OCI-LY1 (cell line): ENCODE results near the gene SLC51B.
"Not testable (repeated sequence)": the region's sequence is repeated elsewhere in the genome, so short reads cannot be mapped to it uniquely, and the experiment has no call there.

Experiments used
- H2AFZ ChIP-seq: fragments of 200-600 bp; sonication (generic), shearing (Covaris generic); 2 replicates; pipeline ENCODE4 v1.6.0; 2014; ENCODE audit warnings: antibody characterized with exemption, mild to moderate bottlenecking, low read length
- H3F3A ChIP-seq: fragments of 200-600 bp; sonication (generic), shearing (Covaris generic); 2 replicates; pipeline ENCODE4 v1.6.0; 2014; ENCODE audit warnings: mild to moderate bottlenecking, antibody characterized with exemption, low read length, moderate library complexity; ENCODE audit not compliant: insufficient read depth
- H3K27ac ChIP-seq: fragments of 200-600 bp; sonication (generic); 2 replicates; pipeline ENCODE4 v1.5.1; 2014; ENCODE audit warnings: low read length, mixed run types, mild to moderate bottlenecking, low read depth; ENCODE audit not compliant: poor library complexity, severe bottlenecking
- H3K27me3 ChIP-seq: fragments of 200-600 bp; sonication (generic); 2 replicates; pipeline ENCODE4 v1.6.0; 2014; ENCODE audit warnings: antibody characterized with exemption, mild to moderate bottlenecking, low read length, moderate library complexity; ENCODE audit not compliant: insufficient read depth
- H3K36me3 ChIP-seq: fragments of 200-600 bp; sonication (generic); 2 replicates; pipeline ENCODE4 v1.6.1; 2014; ENCODE audit warnings: mild to moderate bottlenecking, antibody characterized with exemption, low read length, moderate library complexity, mixed read lengths; ENCODE audit not compliant: insufficient read depth
- H3K4me1 ChIP-seq: fragments of 200-600 bp; sonication (generic); 2 replicates; pipeline ENCODE4 v1.5.1; 2014; ENCODE audit warnings: mild to moderate bottlenecking, low read length, moderate library complexity; ENCODE audit not compliant: insufficient read depth, severe bottlenecking
- H3K4me2 ChIP-seq: fragments of 200-600 bp; sonication (generic), shearing (Covaris generic); 2 replicates; pipeline ENCODE4 v1.6.1; 2014; ENCODE audit warnings: low read length
- H3K4me3 ChIP-seq: fragments of 200-600 bp; sonication (generic); 2 replicates; pipeline ENCODE4 v1.5.1; 2014; ENCODE audit warnings: low read length, low read depth, mild to moderate bottlenecking, mixed read lengths; ENCODE audit not compliant: poor library complexity, severe bottlenecking
- H3K79me2 ChIP-seq: fragments of 200-600 bp; shearing (Covaris generic); 2 replicates; pipeline ENCODE4 v1.6.1; 2016; ENCODE audit warnings: mixed run types, low read length, mixed read lengths; ENCODE audit not compliant: insufficient read depth
- H3K9ac ChIP-seq: fragments of 200-600 bp; sonication (generic), shearing (Covaris generic); 2 replicates; pipeline ENCODE4 v1.6.1; 2014; ENCODE audit warnings: mild to moderate bottlenecking, low read length, mixed read lengths
- H3K9me2 ChIP-seq: fragments of 200-600 bp; sonication (generic), shearing (Covaris generic); 2 replicates; pipeline ENCODE4 v1.6.1; 2014; ENCODE audit warnings: low read depth, mild to moderate bottlenecking, low read length, mixed read lengths
- H3K9me3 ChIP-seq: fragments of 200-600 bp; shearing (Covaris generic); 2 replicates; pipeline ENCODE4 v1.6.1; 2014; ENCODE audit warnings: low read length, mixed read lengths
- H4K20me1 ChIP-seq: fragments of 200-600 bp; sonication (generic), shearing (Covaris generic); 2 replicates; pipeline ENCODE4 v1.6.0; 2016; ENCODE audit warnings: mild to moderate bottlenecking, low read length; ENCODE audit not compliant: insufficient read depth
- CTCF ChIP-seq: fragments of 200-600 bp; sonication (generic), shearing (Covaris generic); IDR thresholded peaks from 2 replicates; pipeline ENCODE4 v1.5.1; 2017; ENCODE audit warnings: mild to moderate bottlenecking, antibody characterized with exemption, low read length, moderate library complexity, mixed read lengths
- EZH2 ChIP-seq: fragments of 200-600 bp; sonication (generic), shearing (Covaris generic); IDR thresholded peaks from 2 replicates; pipeline ENCODE4 v1.8.0; 2017; ENCODE audit warnings: borderline replicate concordance, mixed run types, mild to moderate bottlenecking, antibody characterized with exemption, low read length, moderate library complexity, mixed read lengths

The SLC51B gene

GRCh38 chr15:65042776-65043327 is 2.3 kb upstream of the SLC51B start:
- no peaks in the 10 kb centered on the region for H3K79me2 ChIP-seq
- H4K20me1 ChIP-seq, result no peaks in the 10 kb centered on the region
- H3K4me2 ChIP-seq, result no peak overlapping the region
- no peaks in the 10 kb centered on the region for H3F3A ChIP-seq
- H3K9me3 ChIP-seq, result no peaks in the 10 kb centered on the region
- H3K9me2 ChIP-seq, result no peaks in the 10 kb centered on the region
- no peak for TF ChIP-seq EZH2
- TF ChIP-seq CTCF, result no peak
- no peak overlapping the region for H2AFZ ChIP-seq
- H3K36me3 ChIP-seq, result no peaks in the 10 kb centered on the region
- no peak overlapping the region for H3K4me3 ChIP-seq
- H3K4me1 ChIP-seq, result no peaks in the 10 kb centered on the region
- H3K27ac ChIP-seq, result no peak overlapping the region
- H3K27me3 ChIP-seq, result no peaks in the 10 kb centered on the region; the same call in 1 of the 2 replicates
- no peak overlapping the region for H3K9ac ChIP-seq

GRCh38 chr15:65044218-65044617 is 969 bp upstream of the SLC51B start:
- H4K20me1 ChIP-seq, H3K27me3 ChIP-seq, H3K27ac ChIP-seq, H3K4me1 ChIP-seq, H2AFZ ChIP-seq, H3F3A ChIP-seq, H3K36me3 ChIP-seq, H3K9ac ChIP-seq, H3K9me3 ChIP-seq, H3K4me3 ChIP-seq, H3K9me2 ChIP-seq, H3K4me2 ChIP-seq, H3K79me2 ChIP-seq: not testable (repeated sequence)

- H3K9me2 ChIP-seq, result no peaks in the 10 kb centered on the region
- TF ChIP-seq CTCF, result no peak
- no peak for TF ChIP-seq EZH2
- peaks cover 12% of the 10 kb centered on the region for H3K4me1 ChIP-seq
- H3K9ac ChIP-seq, result no peak overlapping the region
- no peaks in the 10 kb centered on the region for H3K9me3 ChIP-seq
- H3K36me3 ChIP-seq, result no peaks in the 10 kb centered on the region
- no peak overlapping the region for H3K4me2 ChIP-seq
- H3K27ac ChIP-seq, result no peak overlapping the region
- no peaks in the 10 kb centered on the region for H3F3A ChIP-seq
- no peak overlapping the region for H2AFZ ChIP-seq
- H3K27me3 ChIP-seq, result no peaks in the 10 kb centered on the region
- no peak overlapping the region for H3K4me3 ChIP-seq
- H3K79me2 ChIP-seq, result no peaks in the 10 kb centered on the region
- no peaks in the 10 kb centered on the region for H4K20me1 ChIP-seq
These were observed 3.1 kb downstream of the SLC51B start for GRCh38 chr15:65048241-65048640.

GRCh38 chr15:65049418-65049840 is 4.2 kb downstream of the SLC51B start:
- no peak for TF ChIP-seq CTCF
- no peak for TF ChIP-seq EZH2
- no peaks in the 10 kb centered on the region for H3K27me3 ChIP-seq
- no peaks in the 10 kb centered on the region for H3K9me2 ChIP-seq
- no peak overlapping the region for H2AFZ ChIP-seq
- no peak overlapping the region for H3K9ac ChIP-seq
- H3K4me1 ChIP-seq, result peaks cover 12% of the 10 kb centered on the region
- peak overlapping the region; percentile 65 for H3K4me2 ChIP-seq
- no peak overlapping the region for H3K27ac ChIP-seq
- H3F3A ChIP-seq, result no peaks in the 10 kb centered on the region
- no peaks in the 10 kb centered on the region for H3K36me3 ChIP-seq
- H4K20me1 ChIP-seq, result no peaks in the 10 kb centered on the region
- no peaks in the 10 kb centered on the region for H3K79me2 ChIP-seq
- H3K9me3 ChIP-seq, result no peaks in the 10 kb centered on the region
- H3K4me3 ChIP-seq, result peak overlapping the region; percentile 38
